Muscle of back (tissue), 11 donors: ENCODE results near the gene MED10. TPM values are rescaled to one million over a fixed set of nuclear protein-coding genes. Genes with fewer than 3 reads are reported as not detected.
"Not testable (repeated sequence)": the region's sequence is repeated elsewhere in the genome, so short reads cannot be mapped to it uniquely, and the experiment has no call there.

Experiments
- DNase-seq, 3 donors: peaks; one replicate each; pipeline versions ENCODE4 v3.0.0 to v3.0.0-alpha.2; 2013
- polyA plus RNA-seq, 10 donors: library from polyadenylated mRNA; unstranded; fragments of 120-200 nt; gene quantifications; one replicate each; pipeline ENCODE4 v1.2.1, GENCODE V29; 2013; ENCODE audit not compliant: insufficient read length in 10 of 10

MED10 gene
- polyA plus RNA-seq, 10 donors, result 34.2 to 43.2 (median 37.9) TPM

DNA sequence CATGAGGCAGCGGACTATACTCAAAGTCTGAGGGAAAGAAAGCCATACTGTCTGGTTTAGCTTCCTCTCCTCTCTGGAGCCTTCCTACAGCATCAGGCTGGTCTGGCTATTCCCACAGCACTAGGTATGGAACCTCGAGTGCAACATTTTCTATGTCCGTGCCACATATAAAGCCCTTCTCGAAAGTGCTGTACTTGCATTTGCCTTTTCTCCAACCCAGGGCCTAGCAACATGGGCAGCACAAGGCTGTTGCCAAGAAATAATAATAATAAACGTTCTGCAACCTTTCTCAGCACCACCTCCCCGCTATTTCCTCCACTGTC lies 804 bp downstream of the MED10 start:
- DNase-seq, result no peak

DNA sequence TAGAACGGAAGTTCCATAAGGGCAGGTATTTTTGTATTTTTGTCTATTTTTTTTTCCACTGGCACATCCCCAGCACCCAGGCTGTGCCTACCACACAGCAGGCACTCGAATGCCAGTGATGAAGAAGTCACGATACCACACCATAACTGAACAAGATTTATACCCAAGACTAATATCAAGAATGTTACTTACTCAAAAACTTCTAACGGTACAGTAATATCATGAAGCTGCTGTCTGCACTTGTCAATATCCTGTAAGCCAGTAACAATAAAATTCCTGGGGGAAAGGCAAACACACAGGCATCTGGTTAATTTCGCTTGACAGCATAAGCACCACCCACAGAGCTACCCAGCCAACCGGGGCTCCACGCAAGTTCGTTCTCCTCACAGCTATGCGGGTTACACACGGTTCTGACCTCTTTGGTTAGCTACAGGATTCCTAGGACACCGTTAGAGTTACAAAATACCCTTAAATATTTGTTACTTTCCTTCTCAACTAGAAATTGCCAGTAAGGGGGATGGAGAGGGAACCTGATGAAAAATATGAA lies 1.3 kb downstream of the MED10 start:
- no peak for DNase-seq

DNA sequence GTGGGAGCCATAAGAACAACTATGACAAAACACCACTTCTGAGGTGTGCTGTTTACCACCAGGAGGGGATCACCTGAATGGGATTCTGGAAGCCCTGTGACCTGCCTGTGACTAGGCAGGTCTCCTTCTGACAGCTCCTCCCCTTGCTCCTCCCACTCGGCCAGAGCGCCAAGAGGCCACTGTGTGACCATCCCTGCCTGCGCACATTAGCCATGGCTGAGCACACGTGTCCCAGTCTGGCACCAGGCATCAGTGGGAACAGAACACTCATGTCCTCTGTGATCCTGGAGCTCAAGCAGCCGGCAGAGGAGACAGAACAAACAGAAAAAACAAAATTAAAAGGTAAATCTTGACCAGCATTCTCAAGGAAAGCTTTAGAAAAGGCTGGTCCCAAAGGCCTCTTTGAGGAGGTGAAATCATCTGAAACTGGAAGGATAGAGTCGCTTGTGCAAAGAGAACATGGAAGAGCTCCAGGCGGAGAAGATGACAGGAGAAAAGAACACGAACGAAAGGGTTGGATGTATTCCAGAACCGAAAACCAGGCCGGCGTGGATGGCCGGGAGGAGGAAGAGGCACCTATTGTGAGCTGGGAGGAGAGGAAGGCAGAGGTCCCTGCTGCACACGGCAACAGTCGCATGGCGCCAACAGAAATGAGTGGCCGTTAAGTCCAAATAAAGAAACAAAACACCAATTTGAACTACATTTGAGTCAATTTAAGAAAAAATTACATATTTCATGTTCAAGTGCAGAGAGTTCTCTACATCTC lies 5.1 kb downstream of the MED10 start:
- DNase-seq, result no peak

DNA sequence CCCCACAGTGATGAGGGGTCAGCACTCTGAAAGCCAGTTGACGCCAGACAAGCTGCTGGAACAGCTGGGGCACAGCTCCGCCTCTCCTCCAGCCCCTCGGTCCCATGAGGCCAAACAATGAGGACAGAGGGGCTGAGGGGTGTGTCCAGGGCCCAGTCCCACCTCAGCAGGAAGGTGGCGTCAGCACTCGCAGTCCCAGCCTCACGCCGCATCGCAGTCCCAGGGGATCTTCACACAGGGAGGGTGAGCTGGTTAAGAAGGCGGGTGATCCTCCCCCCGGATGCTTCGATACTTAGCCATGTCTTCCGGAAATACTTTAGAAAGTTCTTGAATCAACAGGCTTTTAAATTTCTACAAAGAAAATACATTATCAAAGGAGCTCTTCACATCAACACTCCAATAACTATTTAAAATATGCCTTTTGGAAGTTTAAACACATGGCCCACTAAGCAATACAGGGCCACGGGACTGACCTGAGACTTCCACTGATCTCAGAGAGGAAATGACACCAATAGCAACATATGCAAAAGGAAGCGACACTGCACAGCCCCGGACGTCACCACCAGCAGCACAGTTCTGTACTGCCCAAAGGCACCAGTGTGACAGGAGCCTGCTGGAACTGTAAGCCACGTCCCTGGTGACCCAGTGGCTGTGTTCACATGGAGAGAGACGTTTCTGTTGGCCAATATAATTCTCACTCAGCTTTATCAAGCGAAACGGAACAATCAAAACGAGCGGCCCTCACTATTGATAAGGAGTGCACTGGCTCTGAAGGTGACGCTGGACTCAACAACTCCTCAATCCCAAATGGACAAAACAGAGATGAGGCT lies 5.9 kb downstream of the MED10 start:
- DNase-seq, result no peak

DNA sequence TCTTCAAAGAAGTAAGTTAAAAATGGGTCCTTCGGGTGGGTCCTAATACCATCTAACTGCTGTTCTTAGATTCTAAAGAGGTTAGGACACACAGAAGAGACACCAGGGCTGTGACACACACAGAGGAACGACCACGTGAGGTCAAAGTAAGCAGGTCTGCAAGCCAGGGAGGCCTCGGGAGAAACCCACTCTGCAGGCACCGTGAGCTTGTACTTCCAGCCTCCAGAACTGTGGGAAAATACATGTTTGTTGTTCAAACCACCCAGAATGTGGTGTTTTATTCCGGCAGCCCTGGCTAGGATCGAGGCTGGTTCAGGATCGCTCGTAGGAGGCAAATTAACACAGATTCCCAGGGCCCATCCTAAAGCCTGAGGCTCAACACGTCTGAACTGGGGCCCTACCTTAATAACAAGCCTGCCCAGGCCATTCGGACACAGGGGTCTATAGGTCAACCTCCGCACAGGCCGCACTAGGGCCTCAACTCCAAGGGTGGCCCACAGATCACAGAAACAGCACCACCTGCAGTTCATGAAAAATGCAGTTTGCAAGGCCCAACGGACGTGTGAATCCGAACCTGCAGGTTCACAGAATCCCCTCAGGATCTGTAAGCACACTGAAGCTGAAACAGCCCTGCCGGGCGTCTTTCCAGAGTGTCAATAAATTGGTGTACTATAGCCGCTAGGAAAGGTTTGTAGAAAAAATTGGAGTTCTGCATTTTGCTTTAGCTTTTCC lies 7.1 kb downstream of the MED10 start:
- DNase-seq, result no peak

DNA sequence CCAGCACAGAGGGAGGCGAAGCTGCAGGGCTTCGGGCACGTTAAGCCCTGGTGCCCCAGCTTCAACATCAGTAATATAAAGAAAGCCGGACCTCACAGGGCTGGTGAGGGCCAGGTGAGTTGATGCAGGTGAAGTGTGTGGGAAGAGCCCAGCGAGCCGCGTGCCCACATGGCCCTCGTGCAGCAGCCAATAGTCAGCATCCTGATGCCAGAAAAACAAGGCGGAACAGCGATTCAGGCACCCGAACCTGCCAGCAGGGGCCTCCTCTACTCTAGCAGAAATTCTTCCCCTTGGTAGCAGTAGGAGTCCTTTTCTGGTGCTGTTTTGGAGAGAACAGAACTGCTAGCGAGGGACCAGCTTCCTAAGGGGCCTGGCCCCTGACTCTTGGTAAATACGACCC lies 7.8 kb downstream of the MED10 start:
- DNase-seq, result no peak

DNA sequence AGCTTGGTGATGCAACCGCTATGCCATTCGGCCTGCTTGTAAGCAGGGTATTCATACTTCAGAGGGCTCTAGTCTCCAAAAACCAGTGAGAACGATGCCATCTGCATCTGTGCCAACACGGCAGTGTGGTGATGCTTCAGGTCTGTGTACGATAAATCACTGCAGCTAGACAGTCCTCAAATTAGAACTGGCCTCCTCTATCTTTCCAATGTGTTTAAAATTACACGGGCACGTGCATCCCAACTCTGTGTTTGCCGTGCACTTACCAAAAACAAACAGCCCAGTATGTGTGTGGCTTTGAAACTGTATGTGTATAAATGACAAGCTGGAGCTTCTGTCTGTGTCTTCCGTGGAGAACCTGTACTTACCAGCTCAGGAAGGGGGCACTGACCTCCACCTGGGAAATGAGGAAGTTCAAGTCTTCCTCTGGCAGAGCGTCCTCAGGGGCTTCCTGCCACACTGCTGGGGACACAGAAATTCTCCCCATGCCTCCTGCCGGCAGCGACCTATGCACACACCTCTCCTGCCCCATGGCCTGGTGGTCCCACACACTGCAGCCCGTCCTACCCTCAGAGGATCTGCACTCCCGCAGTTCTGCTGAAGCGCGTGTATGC lies 12.3 kb downstream of the MED10 start:
- DNase-seq, result no peak

DNA sequence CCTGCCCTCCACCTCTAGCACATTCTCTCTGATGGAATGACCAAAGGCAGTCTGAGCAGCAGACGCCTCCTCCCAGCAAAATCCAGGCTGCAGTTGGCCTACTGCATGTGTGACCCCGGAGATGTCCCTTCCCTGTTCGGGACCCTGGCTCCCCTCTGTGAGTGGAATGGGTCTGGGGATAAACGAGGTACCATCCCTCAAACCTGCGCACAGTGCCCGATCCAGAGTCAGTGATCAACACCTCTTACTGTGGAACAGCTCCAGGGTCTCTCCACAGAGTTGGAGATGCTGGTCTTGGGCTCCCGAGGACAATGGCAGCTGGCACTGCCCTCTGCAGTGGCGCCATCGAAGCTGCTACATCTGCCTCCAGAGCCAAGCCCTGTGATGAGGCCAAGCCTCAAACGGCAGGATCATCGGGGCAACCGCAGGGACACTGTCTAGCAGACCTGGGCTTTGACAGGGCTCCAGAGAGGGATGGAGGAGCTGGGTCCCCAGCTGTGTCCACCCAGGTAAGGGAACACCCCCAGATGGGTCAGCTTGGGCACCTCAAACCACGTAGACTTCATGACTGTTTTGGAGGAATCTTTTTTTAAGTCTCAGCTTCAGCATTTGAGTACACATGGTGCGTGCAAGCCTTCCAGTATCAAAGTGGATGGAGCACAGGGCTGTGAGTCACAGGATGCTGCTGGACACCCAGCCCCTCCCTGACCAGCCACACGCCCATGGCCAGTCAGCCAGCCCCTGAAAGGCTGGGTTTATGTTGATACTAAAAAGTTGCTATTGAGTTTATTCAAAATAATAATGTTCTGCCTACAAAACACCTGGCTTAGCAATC lies 13.0 kb downstream of the MED10 start:
- DNase-seq, result no peak

DNA sequence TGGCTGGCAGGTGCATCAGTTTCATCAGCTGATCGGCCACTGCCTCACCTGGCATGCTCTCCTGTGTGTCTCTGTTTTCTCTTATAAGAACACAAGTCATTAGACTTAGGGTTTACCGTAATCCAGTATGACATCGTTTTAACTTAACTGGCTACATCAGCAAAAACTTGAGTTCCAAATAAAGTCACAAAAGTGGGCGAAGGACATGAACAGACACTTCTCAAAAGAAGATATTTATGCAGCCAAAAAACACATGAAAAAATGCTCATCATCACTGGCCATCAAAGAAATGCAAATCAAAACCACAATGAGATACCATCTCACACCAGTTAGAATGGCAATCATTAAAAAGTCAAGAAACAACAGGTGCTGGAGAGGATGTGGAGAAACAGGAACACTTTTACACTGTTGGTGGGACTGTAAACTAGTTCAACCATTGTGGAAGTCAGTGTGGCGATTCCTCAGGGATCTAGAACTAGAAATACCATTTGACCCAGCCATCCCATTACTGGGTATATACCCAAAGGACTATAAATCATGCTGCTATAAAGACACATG lies 14.8 kb downstream of the MED10 start:
- not testable (repeated sequence) for DNase-seq

DNA sequence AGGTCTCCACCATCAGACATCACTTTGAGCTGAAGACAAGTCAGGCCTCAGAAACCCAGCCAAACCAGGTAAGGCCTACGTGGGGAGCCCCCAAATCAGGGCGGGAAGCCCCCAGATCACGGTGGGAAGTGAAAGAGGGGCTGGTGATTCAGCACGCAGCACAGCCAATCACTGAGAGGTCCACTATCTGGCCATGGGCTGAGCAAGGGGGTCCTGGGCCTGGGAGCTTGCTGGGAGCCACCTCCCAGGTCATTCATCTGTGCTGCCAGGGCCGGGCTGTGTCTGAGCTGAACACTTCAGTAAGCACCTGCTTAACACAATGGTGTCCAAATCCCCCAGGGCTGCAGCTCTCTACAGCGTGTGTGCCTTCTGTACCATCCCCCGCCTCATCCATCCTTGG lies 15.5 kb downstream of the MED10 start:
- DNase-seq, result no peak

DNA sequence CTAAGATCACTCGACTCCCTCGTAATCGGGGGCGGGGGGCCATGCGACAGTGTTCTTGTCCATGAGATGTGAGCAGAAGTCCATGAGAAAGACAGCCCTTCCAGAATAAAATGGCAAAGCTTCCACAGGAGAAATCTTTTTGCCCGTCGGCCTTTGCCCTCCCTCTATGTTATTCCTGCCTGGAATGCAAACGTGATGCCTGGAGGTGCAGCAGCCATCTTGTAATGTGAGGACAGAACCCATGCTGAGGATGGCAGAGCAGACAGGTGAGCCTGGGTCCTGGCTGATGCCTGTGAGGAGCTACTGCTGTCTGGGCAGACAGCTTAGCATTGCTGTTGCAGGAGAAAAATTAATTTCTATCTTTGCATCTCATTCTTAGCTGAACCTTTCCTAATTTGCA lies 17.2 kb downstream of the MED10 start:
- no peak for DNase-seq

DNA sequence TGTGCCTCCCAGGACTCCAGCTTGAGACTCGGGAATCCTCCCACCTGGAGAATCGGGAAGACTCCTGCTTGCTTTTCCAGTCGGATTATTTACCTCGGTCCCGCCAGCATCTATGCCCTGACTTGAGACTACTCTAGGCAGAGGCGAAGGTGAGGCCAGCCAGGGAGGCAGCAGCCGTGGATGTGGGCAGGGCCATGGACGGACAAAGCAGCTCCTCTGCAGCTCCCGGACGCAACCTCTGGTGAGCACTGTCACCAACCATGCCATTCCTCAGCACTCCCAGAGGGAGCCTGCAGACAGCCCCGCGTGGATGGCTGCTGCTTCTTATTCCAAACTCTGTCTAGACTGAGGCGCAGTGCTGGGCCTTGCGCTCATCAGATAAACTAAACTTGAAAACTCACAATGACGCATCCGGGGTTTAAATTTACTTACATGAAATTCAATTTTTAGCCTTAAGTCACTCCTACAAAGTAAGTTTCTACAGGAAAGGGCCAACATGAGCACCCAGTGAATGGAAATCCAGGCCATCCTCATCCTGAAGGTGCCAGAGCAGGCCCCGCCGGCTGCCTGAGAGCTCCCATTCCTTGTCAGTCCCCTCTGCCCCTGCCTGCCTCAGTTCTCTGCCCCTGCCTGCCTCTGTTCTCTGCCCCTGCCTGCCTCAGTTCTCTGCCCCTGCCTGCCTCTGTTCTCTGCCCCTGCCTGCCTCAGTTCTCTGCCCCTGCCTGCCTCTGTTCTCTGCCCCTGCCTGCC lies 17.8 kb downstream of the MED10 start:
- no peak for DNase-seq

DNA sequence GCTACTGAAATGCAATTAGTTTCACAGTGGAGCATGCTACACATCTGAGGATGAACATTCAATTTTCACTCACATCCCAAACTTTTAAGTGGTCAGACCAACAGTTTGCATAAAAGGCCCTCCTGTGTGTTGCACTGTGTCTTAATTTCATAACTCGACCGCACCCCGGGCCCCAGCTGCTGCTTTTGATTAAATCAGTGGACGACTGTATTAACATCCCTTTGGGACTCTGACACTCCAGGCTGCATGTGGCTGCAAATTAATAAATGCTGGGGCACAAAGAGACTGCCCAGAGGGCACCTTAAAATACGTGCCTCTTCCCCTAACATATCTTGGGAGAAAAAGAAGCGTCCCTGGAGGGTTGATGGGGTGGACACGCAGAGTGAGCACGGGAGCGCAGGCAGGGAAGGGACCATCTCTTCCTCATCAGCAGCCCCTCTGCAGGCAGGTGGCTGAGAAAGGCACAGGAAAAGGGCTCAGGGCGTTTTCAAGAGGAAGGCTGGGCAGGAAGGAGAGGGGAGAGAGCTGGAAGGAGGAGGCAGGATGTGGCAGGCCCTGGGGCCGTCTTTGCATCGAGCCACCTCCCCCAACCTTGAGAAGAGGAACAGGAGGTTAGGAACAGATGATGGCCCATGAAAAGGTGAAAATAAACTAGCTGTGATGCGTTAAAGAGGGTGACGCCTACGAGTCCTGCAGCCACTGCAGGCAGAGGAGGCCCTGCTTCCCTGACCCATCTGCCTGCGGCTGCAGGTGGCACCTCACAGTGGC lies 18.6 kb downstream of the MED10 start:
- no peak for DNase-seq

DNA sequence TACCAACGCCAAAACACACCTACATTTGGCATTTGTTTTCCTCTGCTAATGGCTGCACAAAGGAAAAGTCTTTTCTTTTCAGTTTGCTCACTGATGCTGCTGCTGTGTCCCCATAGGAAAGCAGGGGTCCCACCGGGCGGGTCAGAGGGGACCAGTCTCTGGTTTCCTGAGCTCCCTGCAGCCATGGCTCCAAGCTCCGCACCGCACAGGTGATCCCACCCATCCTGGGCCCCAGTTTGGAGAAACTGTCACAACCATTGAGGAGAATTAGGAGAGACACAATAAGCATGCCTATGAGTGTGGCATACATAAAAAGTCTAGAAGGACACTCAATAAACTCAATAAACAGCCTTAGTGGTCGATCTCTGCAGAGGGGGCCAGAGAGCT lies 19.9 kb downstream of the MED10 start:
- no peak for DNase-seq

DNA sequence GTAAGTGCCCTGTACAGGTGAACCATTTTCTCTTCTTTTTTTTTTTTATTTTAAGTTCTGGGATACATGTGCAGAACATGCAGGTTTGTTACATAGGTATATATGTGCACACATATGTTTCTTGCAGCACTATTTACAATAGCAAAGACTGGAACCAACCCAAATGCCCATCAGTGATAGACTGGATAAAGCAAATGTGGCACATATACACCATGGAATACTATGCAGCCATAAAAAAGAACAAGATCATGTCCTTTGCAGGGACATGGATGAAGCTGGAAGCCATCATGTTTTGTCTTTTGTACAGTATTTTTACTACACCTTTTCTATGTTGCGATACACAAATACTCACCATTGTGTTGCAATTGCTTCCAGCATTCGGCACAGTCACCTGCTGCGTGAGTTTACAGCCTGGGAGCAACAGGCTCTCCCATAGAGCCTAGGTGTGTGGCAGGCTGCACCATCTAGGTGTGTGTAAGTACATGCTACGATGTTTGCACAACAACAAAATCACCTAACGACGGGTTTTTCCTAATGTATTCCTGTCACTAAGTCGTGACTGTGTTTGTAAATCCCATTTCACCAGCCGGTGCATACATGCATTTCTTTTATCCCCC lies 20.4 kb downstream of the MED10 start:
- not testable (repeated sequence) for DNase-seq

DNA sequence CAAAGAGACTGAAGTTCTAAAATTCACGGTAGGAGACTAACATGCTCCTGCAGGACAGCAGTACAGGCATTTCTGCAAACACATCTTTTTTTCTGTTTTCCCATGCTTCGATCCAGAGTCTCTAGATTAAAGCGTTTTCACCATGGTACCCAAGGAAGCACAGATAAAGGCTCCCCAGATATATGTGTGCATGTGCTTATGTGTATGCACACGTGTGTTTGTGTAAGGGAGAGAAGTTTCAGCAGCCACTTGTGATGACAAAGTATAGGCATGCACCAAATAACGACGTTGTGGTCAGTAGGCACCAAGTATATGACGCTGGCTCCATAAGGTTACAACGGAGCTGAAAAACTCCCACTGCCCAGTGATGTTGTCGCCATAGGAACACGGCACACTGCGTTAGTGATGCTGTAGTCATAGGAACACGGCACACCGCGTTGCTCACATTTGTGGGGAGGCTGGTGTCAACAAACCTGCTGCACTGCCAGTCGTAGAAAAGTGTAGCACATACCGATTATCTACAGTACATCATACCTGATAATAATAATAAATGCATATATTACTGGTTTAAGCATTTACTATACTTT lies 21.7 kb downstream of the MED10 start:
- DNase-seq, result no peak

DNA sequence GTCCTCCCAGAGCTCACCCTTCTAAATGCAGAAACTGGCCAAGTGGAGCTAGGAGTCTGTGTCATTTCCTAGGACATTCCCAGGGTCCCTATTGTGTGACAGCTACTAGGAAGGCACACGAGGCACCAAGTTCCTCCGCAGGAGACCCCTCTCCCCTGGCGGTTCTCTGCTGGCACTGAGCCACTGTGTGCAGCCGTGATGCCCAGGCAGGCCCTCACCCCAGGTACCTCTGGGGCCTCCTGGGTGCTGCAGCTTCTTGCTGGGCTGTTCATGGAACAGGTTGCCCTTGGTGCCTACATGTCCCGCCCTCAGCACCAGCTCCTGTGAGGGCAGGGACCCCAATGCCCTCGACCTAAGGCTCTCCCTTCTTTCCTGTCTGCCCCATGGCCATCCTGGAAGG lies 23.1 kb downstream of the MED10 start:
- no peak for DNase-seq

DNA sequence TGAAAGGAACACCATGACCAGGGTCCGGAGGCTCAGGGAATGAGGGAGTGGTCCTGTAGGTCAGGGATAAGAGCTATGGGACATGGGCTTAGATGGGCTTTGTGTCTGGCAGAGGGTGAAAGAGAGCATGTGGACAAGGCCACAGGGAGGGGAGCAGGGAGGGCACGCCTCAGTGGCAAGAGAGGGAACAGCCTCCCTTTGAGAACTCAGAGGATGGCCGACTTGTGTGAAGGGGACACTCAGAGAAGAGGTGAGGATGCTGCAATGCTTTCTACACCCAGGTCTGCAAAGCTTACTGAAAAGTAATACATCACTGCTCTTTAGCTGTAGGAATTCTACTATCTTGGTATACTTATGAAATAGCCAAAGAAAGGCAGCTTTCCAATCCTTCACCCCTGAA lies 23.5 kb downstream of the MED10 start:
- DNase-seq, result no peak
